Fibroblast of the aortic adventitia (primary cell): ENCODE measurements around the gene IL5. TPM values are rescaled to one million over a fixed set of nuclear protein-coding genes. Genes with fewer than 3 reads are reported as not detected.

ENCODE experiments used
- DNase-seq: peaks from one replicate; pipeline ENCODE4 v3.0.0-alpha.2; 2010; ENCODE audit warnings: low read depth
- H3K4me3 ChIP-seq: 2 replicates; pipeline ENCODE4 v1.5.1; 2011; ENCODE audit warnings: low read depth, mild to moderate bottlenecking, control low read depth, low read length, moderate library complexity
- CTCF ChIP-seq: IDR thresholded peaks from 2 replicates; pipeline ENCODE4 v1.5.1; 2011; ENCODE audit warnings: mild to moderate bottlenecking, low read length, control low read depth, inconsistent platforms; ENCODE audit not compliant: insufficient read depth
- total RNA-seq: library from RNA; depleted of rRNA; stranded (reverse); fragments of >200 nt; gene quantifications from 2 replicates; pipeline ENCODE4 v1.2.3, GENCODE V29; 2012; ENCODE audit warnings: low replicate concordance

Gene IL5
- total RNA-seq, 1 donor: not detected

GRCh38 chr5:132501629-132501956, 41.7 kb downstream of the IL5 start:
- no peak overlapping the region for H3K4me3 ChIP-seq
- no peak for DNase-seq
- no peak for TF ChIP-seq CTCF

- peak; percentile 78 for TF ChIP-seq CTCF
- DNase-seq: peak; percentile 72
- no peak overlapping the region for H3K4me3 ChIP-seq
Observed at GRCh38 chr5:132500931-132501628, 42.2 kb downstream of the IL5 start.

GRCh38 chr5:132500244-132500930, 42.9 kb downstream of the IL5 start:
- no peak for DNase-seq
- no peak overlapping the region for H3K4me3 ChIP-seq
- no peak for TF ChIP-seq CTCF

- no peak for DNase-seq
- TF ChIP-seq CTCF: no peak
- H3K4me3 ChIP-seq: no peak overlapping the region
Observed at GRCh38 chr5:132499440-132500243, 43.7 kb downstream of the IL5 start.

GRCh38 chr5:132498686-132499271, 44.5 kb downstream of the IL5 start:
- H3K4me3 ChIP-seq: no peak overlapping the region
- no peak for DNase-seq
- no peak for TF ChIP-seq CTCF

GRCh38 chr5:132498152-132498551, 45.2 kb downstream of the IL5 start:
- DNase-seq: peak; percentile 83
- TF ChIP-seq CTCF: no peak
- H3K4me3 ChIP-seq: no peak overlapping the region
